Measurements from ENCODE around the gene ALDOA.
"Not testable (repeated sequence)": the region's sequence is repeated elsewhere in the genome, so short reads cannot be mapped to it uniquely, and the experiment has no call there.

ALDOA gene

DNA sequence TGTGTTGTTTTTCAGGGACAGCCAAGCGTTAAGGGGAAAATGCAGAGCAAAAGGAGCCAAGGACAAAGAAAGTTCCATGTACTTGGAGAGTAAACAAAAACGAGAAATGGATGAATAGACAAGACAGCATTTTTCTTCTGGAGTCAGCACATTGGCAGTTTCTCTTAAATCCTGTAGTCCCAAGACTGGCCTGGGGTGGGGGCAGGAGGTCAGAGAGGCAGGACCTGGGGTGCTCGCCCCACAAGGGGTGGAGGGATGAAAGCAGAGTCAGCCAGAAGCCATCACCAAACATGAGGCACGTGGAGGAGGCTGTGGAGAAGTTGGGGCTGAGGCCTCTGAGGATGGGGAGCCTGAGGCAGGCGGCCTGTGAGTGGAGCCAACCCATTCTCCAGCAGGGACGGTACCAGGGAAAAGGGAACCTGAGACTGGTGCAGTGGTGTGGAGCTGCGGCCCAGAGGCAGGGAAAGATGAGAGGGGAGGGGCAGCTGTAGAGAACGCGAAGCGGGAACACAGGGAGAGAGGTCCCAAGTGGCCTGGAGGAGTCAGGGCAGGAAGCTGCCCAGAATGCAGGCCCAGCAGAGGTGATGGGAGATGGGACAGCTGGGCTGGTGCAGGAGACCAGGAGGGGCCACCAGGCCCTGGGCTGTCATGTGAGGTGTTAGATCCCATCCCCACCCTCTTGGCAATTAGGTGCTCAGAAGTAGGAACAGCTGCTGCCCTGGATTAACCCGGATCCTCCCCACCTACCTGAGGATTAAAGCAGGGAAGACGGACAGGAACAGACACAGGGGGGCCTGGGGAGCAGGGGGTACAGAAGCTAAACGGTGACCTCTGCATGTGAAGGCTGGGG lies 37.7 kb upstream of the ALDOA start:
- no peaks in the 10 kb centered on the region for H3K9me3 ChIP-seq (ENCODE audit: control insufficient read depth, insufficient read depth, low read length)
- H3K27me3 ChIP-seq (ENCODE audit: control insufficient read depth, insufficient read depth, low read length), result peaks cover 2% of the 10 kb centered on the region
- H3K36me3 ChIP-seq (ENCODE audit: control insufficient read depth, insufficient read depth, low read length), result peaks cover 11% of the 10 kb centered on the region
- peaks cover 7% of the 10 kb centered on the region for H3K4me1 ChIP-seq (ENCODE audit: control insufficient read depth, insufficient read depth, low read length)
- H3K4me3 ChIP-seq (ENCODE audit: low read depth, low read length), result no peak overlapping the region
- no peak overlapping the region for H3K9ac ChIP-seq (ENCODE audit: low read depth, low read length)

DNA sequence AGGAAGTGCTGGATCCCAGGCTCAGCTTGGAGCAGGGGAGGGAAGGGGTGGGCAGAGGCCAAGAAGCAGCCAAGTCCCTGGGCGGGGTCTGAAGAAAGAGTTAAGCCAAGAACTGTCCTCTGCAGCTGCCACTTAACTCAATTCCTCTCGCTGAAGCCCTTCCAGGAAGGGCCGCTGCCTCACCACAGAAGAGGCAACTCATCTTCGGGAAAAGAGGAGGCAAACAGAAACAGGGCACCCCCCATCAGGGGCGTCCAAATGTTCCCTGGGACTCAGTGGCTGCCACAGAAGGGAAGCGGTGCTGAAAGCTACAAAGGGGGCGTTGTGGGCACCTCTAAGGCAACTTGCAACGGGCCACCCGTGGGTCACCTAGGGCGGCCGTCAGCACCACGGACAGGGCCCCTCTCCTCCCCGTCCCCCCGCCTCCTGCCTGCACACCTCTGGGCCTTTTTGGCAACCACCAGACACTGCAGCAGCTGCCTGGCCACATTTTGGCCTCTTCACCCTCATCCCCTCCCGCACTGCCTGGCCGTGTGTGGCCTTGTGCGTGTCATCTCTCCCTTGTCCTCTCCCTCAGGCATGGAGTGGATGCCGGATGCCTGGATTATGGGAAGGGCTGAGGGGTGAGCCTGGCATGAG lies 37.0 kb upstream of the ALDOA start:
- Histone ChIP-seq H3K4me3 (ENCODE audit: low read depth, low read length) (no peak overlapping the region), H3K4me1 (ENCODE audit: control insufficient read depth, insufficient read depth, low read length) (peaks cover 7% of the 10 kb centered on the region), H3K9me3 (ENCODE audit: control insufficient read depth, insufficient read depth, low read length) (no peaks in the 10 kb centered on the region), H3K36me3 (ENCODE audit: control insufficient read depth, insufficient read depth, low read length) (peaks cover 11% of the 10 kb centered on the region), H3K9ac (ENCODE audit: low read depth, low read length) (no peak overlapping the region), H3K27me3 (ENCODE audit: control insufficient read depth, insufficient read depth, low read length) (peaks cover 5% of the 10 kb centered on the region)

DNA sequence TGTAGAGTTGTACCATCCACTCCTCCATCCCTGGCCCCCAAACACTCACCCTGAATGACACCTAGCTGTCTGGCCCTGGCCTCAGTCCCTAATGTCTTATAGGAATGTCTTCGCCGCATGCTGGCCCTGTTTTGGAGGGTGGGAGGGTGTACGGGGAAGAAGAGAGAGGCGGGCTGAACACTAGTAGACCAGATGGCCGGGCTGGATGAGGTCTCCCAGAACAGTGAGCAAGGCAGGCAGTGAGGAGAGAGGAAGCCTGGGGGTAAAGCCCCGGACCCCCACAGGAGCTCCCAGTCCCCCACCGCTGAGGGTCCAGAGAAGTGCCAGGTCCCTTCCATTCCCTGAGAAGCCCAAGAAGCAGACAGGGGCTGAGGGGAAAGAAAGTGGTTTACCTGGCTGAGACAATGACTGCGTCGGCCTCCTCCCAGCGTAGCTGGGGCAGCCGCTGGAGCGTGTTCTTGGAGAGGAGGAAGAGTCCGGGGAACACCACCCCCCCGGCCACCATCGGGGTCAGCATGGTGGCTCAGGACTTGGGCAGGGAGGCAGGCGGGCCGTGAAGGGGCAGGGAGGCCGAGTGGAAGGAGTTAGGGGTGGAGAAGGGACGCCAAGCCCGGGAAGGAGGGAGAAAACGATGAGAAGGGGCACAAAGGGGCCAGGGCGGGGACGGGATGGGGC lies 35.4 kb upstream of the ALDOA start:
- H3K4me1 ChIP-seq (ENCODE audit: control insufficient read depth, insufficient read depth, low read length), result peaks cover 7% of the 10 kb centered on the region
- H3K27me3 ChIP-seq (ENCODE audit: control insufficient read depth, insufficient read depth, low read length), result peaks cover 11% of the 10 kb centered on the region
- peaks cover 11% of the 10 kb centered on the region for H3K36me3 ChIP-seq (ENCODE audit: control insufficient read depth, insufficient read depth, low read length)
- peak overlapping the region; percentile 56 for H3K4me3 ChIP-seq (ENCODE audit: low read depth, low read length)
- H3K9me3 ChIP-seq (ENCODE audit: control insufficient read depth, insufficient read depth, low read length), result no peaks in the 10 kb centered on the region
- no peak overlapping the region for H3K9ac ChIP-seq (ENCODE audit: low read depth, low read length)

DNA sequence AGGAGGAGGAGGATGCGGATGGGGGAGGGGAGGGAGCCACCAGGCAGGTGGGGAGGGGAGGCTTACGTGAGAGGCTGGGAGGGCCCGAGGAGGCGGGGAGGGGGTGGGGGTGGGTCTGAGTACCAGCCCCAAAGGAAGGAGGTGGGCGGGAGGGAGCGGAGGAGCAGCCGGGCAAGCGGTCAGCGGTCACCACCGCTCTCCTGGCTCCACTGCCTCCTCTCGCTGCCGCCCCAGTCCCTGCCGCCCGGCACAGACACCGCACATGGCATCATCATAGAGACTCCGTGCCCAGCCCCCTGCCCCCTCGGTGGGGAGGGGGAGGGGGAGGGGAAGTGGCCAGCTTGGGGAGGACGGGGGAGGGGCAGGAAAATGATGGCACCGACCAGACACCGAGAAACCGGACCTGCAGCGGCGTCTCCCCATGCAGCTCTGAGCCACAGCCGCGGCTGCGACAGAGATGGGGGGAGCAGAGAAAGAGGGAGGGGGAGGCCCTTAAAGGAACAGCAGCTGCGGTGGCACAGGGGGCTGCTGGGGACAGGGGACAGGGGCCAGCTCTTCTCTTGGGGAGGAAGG lies 34.6 kb upstream of the ALDOA start, which contains the start of gene TLCD3B:
Gene TLCD3B (minus strand): TSS at position 431 of the 573 bp plus-strand sequence. CDS start 744 bp downstream, outside the sequence.
- Histone ChIP-seq H3K4me3 (ENCODE audit: low read depth, low read length) (peak within 1 kb of the TSS; percentile 56), H3K36me3 (ENCODE audit: control insufficient read depth, insufficient read depth, low read length) (peaks cover 5% of the 10 kb centered on the region), H3K9ac (ENCODE audit: low read depth, low read length) (no peak within 1 kb of the TSS), H3K27me3 (ENCODE audit: control insufficient read depth, insufficient read depth, low read length) (peaks cover 12% of the 10 kb centered on the region), H3K9me3 (ENCODE audit: control insufficient read depth, insufficient read depth, low read length) (no peaks in the 10 kb centered on the region), H3K4me1 (ENCODE audit: control insufficient read depth, insufficient read depth, low read length) (peaks cover 7% of the 10 kb centered on the region)

DNA sequence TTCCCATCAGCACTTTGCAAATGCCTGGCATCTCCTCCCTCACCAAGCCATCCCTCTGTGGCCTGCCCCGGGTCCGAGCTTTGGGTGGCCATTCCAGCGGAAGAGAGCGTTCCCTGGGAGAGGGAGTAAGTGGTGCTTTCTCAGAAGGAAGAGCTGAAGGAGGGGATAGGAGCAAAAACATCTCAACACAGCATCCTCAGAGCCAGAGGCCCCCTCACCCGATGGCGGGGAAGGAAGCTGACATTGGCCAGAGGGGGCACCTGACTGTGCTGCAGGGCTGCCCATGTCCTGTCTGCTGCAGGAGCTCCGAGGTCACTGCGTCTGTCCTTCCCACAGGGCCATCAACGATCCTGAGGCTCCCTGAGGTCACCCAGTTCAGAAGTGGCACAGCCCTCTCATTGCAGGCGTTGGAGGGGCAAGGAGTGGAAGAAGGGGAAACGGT lies 34.1 kb upstream of the ALDOA start:
- H3K36me3 ChIP-seq (ENCODE audit: control insufficient read depth, insufficient read depth, low read length), result peaks cover 3% of the 10 kb centered on the region
- peak overlapping the region; percentile 49 for H3K4me3 ChIP-seq (ENCODE audit: low read depth, low read length)
- H3K9me3 ChIP-seq (ENCODE audit: control insufficient read depth, insufficient read depth, low read length), result no peaks in the 10 kb centered on the region
- H3K27me3 ChIP-seq (ENCODE audit: control insufficient read depth, insufficient read depth, low read length), result peaks cover 12% of the 10 kb centered on the region
- no peak overlapping the region for H3K9ac ChIP-seq (ENCODE audit: low read depth, low read length)
- peaks cover 7% of the 10 kb centered on the region for H3K4me1 ChIP-seq (ENCODE audit: control insufficient read depth, insufficient read depth, low read length)

DNA sequence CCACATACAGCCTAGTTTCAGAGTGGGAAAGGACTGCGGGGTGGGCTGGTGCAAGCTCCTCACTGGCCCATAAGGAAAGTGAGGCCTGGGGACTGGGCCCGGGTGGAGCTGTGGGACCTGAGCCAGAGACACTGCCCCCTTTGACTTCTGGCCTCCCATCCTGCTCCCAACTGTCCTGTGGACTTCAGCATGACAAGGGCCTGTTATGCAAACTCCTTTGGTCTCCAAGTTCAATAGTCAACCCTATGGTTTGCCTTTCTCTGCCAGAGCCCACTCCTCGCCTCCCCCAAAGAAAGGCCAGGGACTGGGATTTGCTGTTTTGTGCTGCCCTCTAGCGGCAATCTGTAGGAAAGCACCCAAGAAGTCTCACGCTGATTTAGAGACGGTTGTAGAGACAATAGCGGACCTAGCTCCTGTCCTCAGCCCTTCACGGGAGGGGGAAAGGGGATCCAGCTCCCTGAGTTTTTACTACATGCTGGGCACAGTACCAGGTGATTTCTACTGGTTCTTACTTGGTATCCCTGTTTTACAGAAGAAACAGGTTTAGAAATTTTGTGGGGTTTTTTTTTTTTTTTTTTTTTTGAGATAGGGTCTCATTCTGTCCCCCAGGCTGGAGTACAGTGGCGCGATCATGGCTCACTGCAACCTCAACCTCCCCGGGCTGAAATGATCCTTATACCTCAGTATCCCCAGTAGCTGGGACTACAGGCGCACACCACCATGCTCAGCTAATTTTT lies 33.3 kb upstream of the ALDOA start:
- H3K4me1 ChIP-seq (ENCODE audit: control insufficient read depth, insufficient read depth, low read length), result peaks cover 7% of the 10 kb centered on the region
- peak overlapping the region; percentile 49 for H3K4me3 ChIP-seq (ENCODE audit: low read depth, low read length)
- no peaks in the 10 kb centered on the region for H3K36me3 ChIP-seq (ENCODE audit: control insufficient read depth, insufficient read depth, low read length)
- H3K9me3 ChIP-seq (ENCODE audit: control insufficient read depth, insufficient read depth, low read length), result no peaks in the 10 kb centered on the region
- H3K27me3 ChIP-seq (ENCODE audit: control insufficient read depth, insufficient read depth, low read length), result peaks cover 12% of the 10 kb centered on the region
- H3K9ac ChIP-seq (ENCODE audit: low read depth, low read length), result no peak overlapping the region

DNA sequence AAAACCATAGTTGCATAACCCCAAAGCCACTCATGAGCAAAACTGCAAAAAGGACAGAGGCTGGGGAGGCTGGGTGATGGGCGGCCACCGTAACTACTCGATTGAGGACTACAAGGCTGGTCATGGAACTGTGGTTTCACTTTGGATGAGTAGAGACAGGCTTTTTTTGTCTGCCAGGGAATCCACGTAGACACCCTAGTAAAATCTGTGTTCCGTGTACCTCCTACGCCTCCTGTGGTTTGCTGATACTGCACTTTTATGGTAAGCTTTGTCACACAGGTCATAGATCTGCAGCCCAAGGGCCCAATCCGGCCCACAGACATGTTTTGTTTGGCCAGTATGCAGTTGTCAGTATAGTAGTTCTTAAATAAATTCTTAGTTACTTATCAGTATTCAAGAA lies 32.3 kb upstream of the ALDOA start:
- no peak overlapping the region for H3K9ac ChIP-seq (ENCODE audit: low read depth, low read length)
- peaks cover 7% of the 10 kb centered on the region for H3K4me1 ChIP-seq (ENCODE audit: control insufficient read depth, insufficient read depth, low read length)
- no peaks in the 10 kb centered on the region for H3K36me3 ChIP-seq (ENCODE audit: control insufficient read depth, insufficient read depth, low read length)
- no peaks in the 10 kb centered on the region for H3K9me3 ChIP-seq (ENCODE audit: control insufficient read depth, insufficient read depth, low read length)
- peaks cover 12% of the 10 kb centered on the region for H3K27me3 ChIP-seq (ENCODE audit: control insufficient read depth, insufficient read depth, low read length)
- no peak overlapping the region for H3K4me3 ChIP-seq (ENCODE audit: low read depth, low read length)

DNA sequence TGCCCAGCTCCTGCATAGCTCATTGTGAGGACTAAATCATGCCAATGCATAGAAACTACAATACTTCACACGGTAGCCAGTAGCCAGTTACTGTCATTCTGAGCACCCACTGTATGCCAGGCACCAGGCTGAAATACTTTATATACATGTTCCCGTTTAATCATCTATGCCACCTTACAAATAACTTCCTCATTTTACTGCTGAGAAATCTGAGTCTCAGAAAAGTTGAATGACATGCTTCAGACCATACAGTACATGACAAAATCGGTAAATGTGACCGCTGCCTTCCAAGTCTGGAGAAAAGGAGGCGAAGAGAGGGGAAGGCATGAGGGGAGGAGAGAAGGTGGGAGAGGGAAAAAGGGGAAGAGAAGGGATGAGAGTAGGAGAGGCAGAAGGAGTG lies 25.3 kb upstream of the ALDOA start:
- Histone ChIP-seq H3K4me3 (ENCODE audit: low read depth, low read length) (no peak overlapping the region), H3K9me3 (ENCODE audit: control insufficient read depth, insufficient read depth, low read length) (no peaks in the 10 kb centered on the region), H3K9ac (ENCODE audit: low read depth, low read length) (no peak overlapping the region), H3K36me3 (ENCODE audit: control insufficient read depth, insufficient read depth, low read length) (no peaks in the 10 kb centered on the region), H3K4me1 (ENCODE audit: control insufficient read depth, insufficient read depth, low read length) (no peaks in the 10 kb centered on the region), H3K27me3 (ENCODE audit: control insufficient read depth, insufficient read depth, low read length) (peaks cover 2% of the 10 kb centered on the region)

DNA sequence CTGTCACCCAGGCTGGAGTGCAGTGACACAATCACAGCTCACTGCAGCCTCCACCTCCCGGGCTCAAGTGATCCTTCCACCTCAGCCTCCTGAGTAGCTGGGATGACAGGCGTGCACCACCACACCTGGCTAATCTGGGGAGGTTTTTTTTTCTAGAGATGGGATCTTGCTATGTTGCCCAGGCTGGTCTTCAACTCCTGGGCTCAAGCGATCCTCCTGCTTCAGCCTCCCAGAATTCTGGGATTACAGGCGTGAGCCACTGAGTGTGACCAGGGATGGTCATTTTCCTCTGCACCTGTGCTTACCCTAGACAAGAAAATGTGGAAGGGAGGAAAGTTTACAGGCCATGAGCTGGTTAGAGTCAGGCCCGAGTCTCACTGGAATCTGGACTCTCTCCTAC lies 24.9 kb upstream of the ALDOA start:
- H3K9ac ChIP-seq (ENCODE audit: low read depth, low read length); H3K9me3 ChIP-seq (ENCODE audit: control insufficient read depth, insufficient read depth, low read length): not testable (repeated sequence)

DNA sequence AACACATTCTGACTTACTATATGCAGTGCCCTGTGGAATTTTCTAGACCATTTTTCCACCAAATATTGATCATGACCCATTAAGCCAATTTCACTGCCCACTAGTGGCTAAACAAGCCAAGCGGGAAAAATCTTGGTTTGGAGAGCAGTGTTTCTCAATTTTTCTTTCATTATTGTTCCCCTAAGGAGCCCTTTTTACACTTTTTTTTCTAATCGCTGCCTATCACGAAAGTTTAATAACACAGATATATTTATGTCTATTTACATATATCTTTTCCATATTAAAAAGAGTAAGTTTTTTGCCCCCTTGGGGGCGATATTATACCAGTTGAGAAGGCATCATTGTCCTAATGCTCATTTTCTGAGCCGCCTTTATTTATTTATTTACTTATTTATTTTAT lies 23.7 kb upstream of the ALDOA start:
- Histone ChIP-seq H3K4me3 (ENCODE audit: low read depth, low read length) (no peak overlapping the region), H3K36me3 (ENCODE audit: control insufficient read depth, insufficient read depth, low read length) (no peaks in the 10 kb centered on the region), H3K9me3 (ENCODE audit: control insufficient read depth, insufficient read depth, low read length) (no peaks in the 10 kb centered on the region), H3K9ac (ENCODE audit: low read depth, low read length) (no peak overlapping the region), H3K27me3 (ENCODE audit: control insufficient read depth, insufficient read depth, low read length) (peaks cover 6% of the 10 kb centered on the region), H3K4me1 (ENCODE audit: control insufficient read depth, insufficient read depth, low read length) (no peaks in the 10 kb centered on the region)

More for the DNA sequence above, 24.9 kb upstream of the ALDOA start:
- not testable (repeated sequence) for H3K27me3 ChIP-seq (ENCODE audit: control insufficient read depth, insufficient read depth, low read length); H3K36me3 ChIP-seq (ENCODE audit: control insufficient read depth, insufficient read depth, low read length); H3K4me3 ChIP-seq (ENCODE audit: low read depth, low read length); H3K4me1 ChIP-seq (ENCODE audit: control insufficient read depth, insufficient read depth, low read length)

DNA sequence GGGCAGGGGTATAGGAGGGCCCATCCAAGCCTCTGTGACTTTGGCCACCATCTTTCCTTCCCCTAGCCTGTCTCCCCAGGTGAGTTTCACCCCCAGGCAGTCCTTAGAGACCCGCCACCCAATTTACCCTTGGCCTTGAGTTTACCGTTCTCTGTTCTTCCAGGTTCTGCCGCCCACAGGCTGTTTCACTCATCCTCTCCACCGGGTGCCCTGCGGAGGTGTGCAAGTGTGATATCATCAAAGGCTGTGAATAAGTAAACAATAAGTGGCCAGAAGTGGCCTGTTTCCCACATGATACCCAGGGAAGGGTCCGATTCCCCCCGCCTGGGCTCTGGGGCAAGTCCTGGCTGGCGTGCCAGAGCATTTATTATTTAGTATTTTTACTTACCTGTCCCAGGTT lies 19.4 kb upstream of the ALDOA start:
- Histone ChIP-seq H3K4me1 (ENCODE audit: control insufficient read depth, insufficient read depth, low read length) (no peaks in the 10 kb centered on the region), H3K9me3 (ENCODE audit: control insufficient read depth, insufficient read depth, low read length) (no peaks in the 10 kb centered on the region), H3K36me3 (ENCODE audit: control insufficient read depth, insufficient read depth, low read length) (no peaks in the 10 kb centered on the region), H3K9ac (ENCODE audit: low read depth, low read length) (no peak overlapping the region), H3K27me3 (ENCODE audit: control insufficient read depth, insufficient read depth, low read length) (peaks cover 5% of the 10 kb centered on the region), H3K4me3 (ENCODE audit: low read depth, low read length) (no peak overlapping the region)
